Measurements from ENCODE around the gene GCSAML.

GCSAML gene

GRCh38 chr1:247574236-247574635 is 25.3 kb downstream of the GCSAML start:
- DNase-seq (ENCODE audit: low read depth in 2 of 2): no peak

- DNase-seq (ENCODE audit: low read depth in 2 of 2): no peak
These were observed 25.7 kb downstream of the GCSAML start for GRCh38 chr1:247574664-247575063.

- no peak for DNase-seq (ENCODE audit: low read depth in 2 of 2)
These were observed 27.6 kb downstream of the GCSAML start for GRCh38 chr1:247576514-247576913.

GRCh38 chr1:247578946-247579460 is 30.1 kb downstream of the GCSAML start:
- DNase-seq (ENCODE audit: low read depth in 2 of 2): no peak

- no peak for DNase-seq (ENCODE audit: low read depth in 2 of 2)
These were observed 39.1 kb downstream of the GCSAML start, which contains the start of gene OR2G2 for GRCh38 chr1:247588060-247588459. OR2G2 (plus strand) TSS chr1:247588360; CDS start chr1:247588360, 0 bp downstream.

GRCh38 chr1:247605286-247605685 is 56.4 kb downstream of the GCSAML start, which contains the start of gene OR2G3:
OR2G3 (plus strand) TSS chr1:247605586; CDS start chr1:247605586, 0 bp downstream.
- DNase-seq (ENCODE audit: low read depth in 2 of 2): no peak

GRCh38 chr1:247613405-247613804 is 64.5 kb downstream of the GCSAML start:
- no peak for DNase-seq (ENCODE audit: low read depth in 2 of 2)

- no peak for DNase-seq (ENCODE audit: low read depth in 2 of 2)
These were observed 65.7 kb downstream of the GCSAML start for GRCh38 chr1:247614625-247615024.

Measured in fibroblast of skin of left quadriceps (primary cell).